OCI-M2 (cell line): ENCODE results near the gene ACSL5.
"Not testable (repeated sequence)": the region's sequence is repeated elsewhere in the genome, so short reads cannot be mapped to it uniquely, and the experiment has no call there.

Experiments
- DNase-seq: peaks from one replicate; lab custom pipeline; 2025; ENCODE audit not compliant: unreplicated experiment; lab: John Stamatoyannopoulos, UW

ACSL5 gene

DNA sequence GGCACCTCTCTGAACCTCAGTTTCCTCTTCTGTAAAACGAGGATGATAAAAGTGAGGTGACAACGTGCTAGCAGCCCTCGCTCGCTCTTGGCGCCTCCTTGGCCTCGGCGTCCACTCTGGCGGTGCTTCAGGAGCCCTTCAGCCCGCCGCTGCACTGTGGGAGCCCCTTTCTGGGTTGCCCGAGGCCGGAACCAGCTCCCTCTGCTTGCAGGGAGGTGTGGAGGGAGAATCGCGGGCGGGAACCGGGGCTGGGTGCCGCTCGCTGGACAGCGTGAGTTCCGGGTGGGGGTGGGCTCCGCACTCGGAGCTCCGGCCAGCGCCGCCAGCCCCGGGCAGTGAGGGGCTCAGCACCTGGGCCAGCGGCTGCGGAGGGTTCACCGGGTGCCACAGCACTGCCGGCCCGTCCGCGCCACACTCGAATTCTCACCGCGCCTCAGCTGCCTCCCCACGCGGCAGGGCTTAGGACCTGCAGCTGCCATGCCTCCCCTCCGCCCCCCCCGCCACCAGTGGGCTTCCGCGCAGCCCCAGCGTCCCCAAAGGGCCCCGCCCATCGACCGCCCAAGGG lies 24.3 kb upstream of the ACSL5 start:
- no peak for DNase-seq

GRCh38 chr10:112351146-112351545 lies 22.8 kb upstream of the ACSL5 start:
- no peak for DNase-seq

DNA sequence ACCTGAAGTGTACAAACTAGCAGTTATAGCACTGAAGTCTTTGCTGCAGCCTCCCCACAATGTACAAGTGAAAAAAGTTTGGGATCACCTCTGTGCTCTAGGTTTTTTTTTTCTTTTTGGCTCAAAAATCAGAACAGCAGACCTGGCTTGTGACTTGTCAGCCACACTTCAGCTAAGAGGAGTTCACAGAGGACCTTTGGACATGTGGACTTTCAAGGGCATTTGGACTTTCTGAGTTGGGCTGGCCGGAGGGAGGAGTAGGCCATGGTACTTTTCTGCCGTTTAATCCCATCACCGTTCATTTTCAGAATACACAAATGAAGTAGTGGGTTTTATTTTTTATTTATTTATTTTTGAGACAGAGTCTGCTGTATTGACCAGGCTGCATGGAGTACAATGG lies 21.9 kb upstream of the ACSL5 start:
- DNase-seq, result no peak

DNA sequence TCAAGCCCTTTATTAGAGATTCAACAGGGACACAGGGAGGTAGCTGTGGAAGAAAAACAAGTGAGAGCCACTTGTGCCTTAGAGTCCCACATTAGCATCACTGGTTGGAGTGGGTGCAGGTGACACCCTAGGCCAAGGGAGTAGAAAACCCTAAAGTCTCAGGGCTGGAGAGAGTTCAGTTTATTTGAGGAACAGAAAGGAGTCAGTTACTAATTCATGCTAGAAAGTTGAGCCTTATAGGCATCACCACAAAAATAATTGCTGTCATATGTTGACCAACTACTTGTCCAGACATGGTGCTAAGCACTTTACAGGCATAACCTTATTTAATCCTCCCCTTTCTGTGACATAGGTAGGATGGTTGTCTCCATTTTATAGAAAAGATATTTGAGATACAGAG lies 20.9 kb upstream of the ACSL5 start:
- no peak for DNase-seq

GRCh38 chr10:112356686-112357085 lies 17.2 kb upstream of the ACSL5 start:
- DNase-seq, result no peak

- no peak for DNase-seq
These were observed 14.2 kb upstream of the ACSL5 start for GRCh38 chr10:112359606-112360307.

- DNase-seq, result no peak
These were observed 13.3 kb upstream of the ACSL5 start for GRCh38 chr10:112360308-112361270.

DNA sequence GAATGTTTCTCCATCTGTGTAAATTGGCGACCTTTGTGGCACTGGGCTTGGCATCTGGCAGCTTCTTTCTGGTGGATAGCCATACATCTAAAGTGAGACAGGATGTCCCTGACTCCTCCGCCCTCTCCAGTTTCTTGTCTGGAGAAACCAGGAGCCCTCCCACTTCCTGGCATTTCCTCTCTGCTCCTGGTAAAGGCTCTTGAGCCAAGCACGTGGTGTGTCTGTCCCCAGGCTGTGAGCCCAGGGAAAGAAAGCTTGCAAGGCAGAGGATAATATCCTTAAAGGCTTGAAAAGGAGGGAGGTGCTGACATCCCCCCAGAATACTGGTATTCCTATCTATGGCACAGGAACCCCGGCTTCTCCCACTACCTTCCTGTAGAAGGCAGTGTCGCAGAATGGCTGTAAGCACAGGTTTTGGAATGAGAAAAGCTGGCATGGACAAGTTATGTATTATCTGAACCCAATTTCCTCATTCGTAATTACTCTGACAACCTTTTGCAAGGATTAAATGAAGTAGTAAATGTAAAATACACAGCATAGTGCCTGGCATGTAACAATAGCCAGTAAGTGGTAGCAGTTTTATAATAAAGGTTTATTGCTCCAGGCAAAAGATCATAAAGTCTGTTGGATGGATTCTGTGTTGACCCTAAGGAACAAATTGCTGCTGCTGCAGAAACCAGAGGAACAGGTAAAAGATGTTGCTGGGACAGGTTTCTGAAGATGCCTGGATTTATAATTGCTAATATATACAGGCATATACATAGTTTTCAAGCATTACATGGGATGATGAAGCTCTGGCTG lies 11.8 kb upstream of the ACSL5 start:
- no peak for DNase-seq

DNA sequence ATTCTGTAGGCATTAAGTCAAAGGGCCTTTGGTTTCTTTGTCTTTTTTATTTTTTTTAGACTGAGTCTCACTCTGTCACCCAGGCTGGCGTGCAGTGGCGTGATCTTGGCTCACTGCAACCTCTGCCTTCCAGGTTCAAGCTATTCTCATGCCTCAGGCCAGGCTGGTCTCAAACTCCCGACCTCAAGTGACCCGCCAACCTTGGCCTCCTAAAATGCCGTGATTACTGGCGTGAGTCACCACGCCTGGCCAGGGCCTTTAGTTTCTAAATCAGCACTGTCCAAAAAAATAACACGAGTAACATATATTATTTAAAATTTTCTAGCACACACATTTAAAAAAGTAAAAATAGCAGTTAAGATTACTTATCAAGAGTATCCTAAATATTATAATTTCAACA lies 11.1 kb upstream of the ACSL5 start:
- no peak for DNase-seq

DNA sequence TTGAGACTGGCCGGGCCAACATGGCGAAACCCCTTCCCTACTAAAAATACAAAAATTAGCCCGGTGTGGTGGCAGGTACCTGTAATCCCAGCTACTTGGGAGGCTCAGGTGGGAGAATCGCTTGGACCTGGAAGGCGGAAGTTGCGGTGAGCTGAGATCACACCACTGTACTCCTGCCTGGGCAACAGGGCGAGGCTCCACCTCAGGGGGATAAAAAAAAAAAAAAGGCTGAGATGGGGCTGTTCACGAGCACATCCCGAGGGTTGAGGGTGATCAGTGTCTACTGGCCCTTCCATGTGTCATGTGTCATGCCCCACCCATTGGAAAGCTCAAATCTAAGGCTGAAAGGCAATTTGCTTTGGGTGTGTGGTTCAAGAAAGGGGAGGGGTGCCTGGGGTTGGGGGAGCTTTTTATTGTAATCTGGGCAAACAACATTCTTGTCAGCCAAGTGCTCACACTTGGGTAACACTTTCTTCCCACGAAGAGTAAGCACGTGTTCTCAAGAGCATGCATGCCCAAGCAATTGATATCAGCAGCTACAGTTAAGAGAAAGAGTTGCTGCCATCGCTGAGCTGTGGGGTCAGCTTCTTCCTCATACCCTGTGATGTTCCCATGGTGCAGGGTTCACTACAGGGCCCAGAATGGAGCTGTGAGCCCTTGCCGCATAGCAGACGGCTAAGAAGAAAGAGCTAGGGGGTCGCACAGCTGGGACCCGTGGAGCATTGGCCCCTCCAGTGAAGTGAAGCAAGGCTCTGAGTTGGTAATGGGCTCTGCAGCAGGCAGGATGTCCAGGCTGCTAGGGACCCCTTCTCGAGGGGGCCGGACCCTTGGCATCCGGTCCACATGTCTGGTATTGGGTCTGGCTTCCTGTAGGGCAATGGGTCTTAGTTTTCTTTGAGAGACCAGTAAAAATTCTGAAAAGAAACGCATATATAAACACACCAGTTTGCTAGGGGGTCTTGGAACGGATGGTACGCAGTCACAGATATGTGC lies 9.9 kb upstream of the ACSL5 start:
- DNase-seq, result no peak

- DNase-seq, result no peak
These were observed 8.9 kb upstream of the ACSL5 start for GRCh38 chr10:112365014-112365432.

- no peak for DNase-seq
These were observed 8.5 kb upstream of the ACSL5 start for GRCh38 chr10:112365451-112365850.

GRCh38 chr10:112366992-112367391 lies 6.9 kb upstream of the ACSL5 start:
- DNase-seq, result no peak

- no peak for DNase-seq
These were observed 6.4 kb upstream of the ACSL5 start for GRCh38 chr10:112367516-112367915.

- no peak for DNase-seq
These were observed 4.2 kb upstream of the ACSL5 start for GRCh38 chr10:112369495-112370423.

- no peak for DNase-seq
These were observed 3.5 kb upstream of the ACSL5 start for GRCh38 chr10:112370424-112370819.

DNA sequence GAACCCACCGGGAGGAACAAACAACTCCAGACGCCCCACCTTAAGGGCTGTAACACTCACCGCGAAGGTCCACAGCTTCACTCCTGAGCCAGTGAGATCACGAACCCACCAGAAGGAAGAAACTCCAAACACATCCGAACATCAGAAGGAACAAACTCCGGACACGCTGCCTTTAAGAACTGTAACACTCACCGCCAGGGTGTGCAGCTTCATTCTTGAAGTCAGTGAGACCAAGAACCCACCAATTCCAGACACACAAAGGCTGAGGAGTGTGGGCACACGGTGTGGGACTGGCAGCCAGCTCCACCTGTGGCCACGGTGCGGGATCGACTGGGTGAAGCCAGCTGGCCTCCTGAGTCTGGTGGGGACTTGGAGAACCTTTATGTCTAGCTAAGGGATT lies 2.6 kb upstream of the ACSL5 start:
- DNase-seq, result not testable (repeated sequence)

DNA sequence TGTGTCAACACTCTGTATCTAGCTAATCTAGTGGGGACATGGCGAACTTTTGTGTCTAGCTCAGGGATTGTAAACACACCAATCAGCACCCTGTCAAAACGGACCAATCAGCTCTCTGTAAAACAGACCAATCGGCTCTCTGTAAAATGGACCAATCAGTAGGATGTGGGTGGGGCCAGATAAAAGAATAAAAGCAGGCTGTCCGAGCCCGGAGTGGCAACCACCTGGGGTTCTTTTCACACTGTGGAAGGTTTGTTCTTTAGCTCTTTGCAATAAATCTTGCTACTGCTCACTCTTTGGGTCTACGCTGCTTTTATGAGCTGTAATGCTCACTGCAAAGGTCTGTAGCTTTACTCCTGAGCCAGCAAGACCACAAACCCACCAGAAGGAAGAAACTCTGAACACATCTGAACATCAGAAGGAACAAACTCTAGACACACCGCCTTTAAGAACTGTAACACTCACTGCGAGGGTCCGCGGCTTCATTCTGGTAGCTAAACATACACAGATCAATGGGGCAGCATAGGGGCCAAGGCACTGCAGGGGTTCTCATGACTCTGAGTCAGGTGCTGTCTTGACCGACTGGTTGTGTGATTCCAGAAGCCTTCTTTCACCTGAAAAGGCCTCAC lies 1.6 kb upstream of the ACSL5 start:
- not testable (repeated sequence) for DNase-seq
